ENCODE data around the gene PPP6C.
"Not testable (repeated sequence)": the region's sequence is repeated elsewhere in the genome, so short reads cannot be mapped to it uniquely, and the experiment has no call there.

Gene PPP6C

GRCh38 chr9:125189361-125190289 lies at the start of gene PPP6C:
PPP6C (minus strand) TSS chr9:125189803; CDS start chr9:125189718, 85 bp downstream.
- DNase-seq (ENCODE audit: low spot score): peak; percentile 95

- no peak for DNase-seq (ENCODE audit: low spot score)
These were observed 49.4 kb upstream of the PPP6C start for GRCh38 chr9:125238915-125239446.

GRCh38 chr9:125238127-125238914 lies 48.7 kb upstream of the PPP6C start:
- no peak for DNase-seq (ENCODE audit: low spot score)

GRCh38 chr9:125236520-125237159 lies 47.0 kb upstream of the PPP6C start:
- DNase-seq (ENCODE audit: low spot score): not testable (repeated sequence)

- no peak for DNase-seq (ENCODE audit: low spot score)
These were observed 46.4 kb upstream of the PPP6C start for GRCh38 chr9:125235804-125236519.

- not testable (repeated sequence) for DNase-seq (ENCODE audit: low spot score)
These were observed 44.5 kb upstream of the PPP6C start for GRCh38 chr9:125234099-125234498.

- DNase-seq (ENCODE audit: low spot score): no peak
These were observed 44.1 kb upstream of the PPP6C start for GRCh38 chr9:125233678-125234077.

- no peak for DNase-seq (ENCODE audit: low spot score)
These were observed 38.2 kb upstream of the PPP6C start for GRCh38 chr9:125227761-125228160.

GRCh38 chr9:125224858-125225257 lies 35.3 kb upstream of the PPP6C start:
- not testable (repeated sequence) for DNase-seq (ENCODE audit: low spot score)

- DNase-seq (ENCODE audit: low spot score): no peak
These were observed 29.0 kb upstream of the PPP6C start for GRCh38 chr9:125218621-125219020.

- DNase-seq (ENCODE audit: low spot score): no peak
These were observed 24.6 kb upstream of the PPP6C start for GRCh38 chr9:125214186-125214585.

GRCh38 chr9:125204477-125204876 lies 14.9 kb upstream of the PPP6C start:
- no peak for DNase-seq (ENCODE audit: low spot score)

GRCh38 chr9:125202846-125203618 lies 13.4 kb upstream of the PPP6C start:
- no peak for DNase-seq (ENCODE audit: low spot score)

GRCh38 chr9:125200216-125201047 lies 10.8 kb upstream of the PPP6C start, which contains the start of gene RABEPK:
RABEPK (plus strand) TSS chr9:125200542; CDS start chr9:125203014, 2,472 bp downstream.
- peak; percentile 93 for DNase-seq (ENCODE audit: low spot score)

GRCh38 chr9:125195591-125195990 lies 6.0 kb upstream of the PPP6C start:
- DNase-seq (ENCODE audit: low spot score): not testable (repeated sequence)

- not testable (repeated sequence) for DNase-seq (ENCODE audit: low spot score)
These were observed 4.9 kb upstream of the PPP6C start for GRCh38 chr9:125194466-125194865.

GRCh38 chr9:125190361-125190801 lies 778 bp upstream of the PPP6C start:
- no peak for DNase-seq (ENCODE audit: low spot score)

GRCh38 chr9:125189011-125189360 lies 617 bp downstream of the PPP6C start:
- peak; percentile 42 for DNase-seq (ENCODE audit: low spot score)

- no peak for DNase-seq (ENCODE audit: low spot score)
These were observed 6.0 kb downstream of the PPP6C start for GRCh38 chr9:125183561-125183960.

- no peak for DNase-seq (ENCODE audit: low spot score)
These were observed 6.5 kb downstream of the PPP6C start for GRCh38 chr9:125183054-125183453.
